ENCODE measurements around the gene KIF13A.
"Not testable (repeated sequence)": the region's sequence is repeated elsewhere in the genome, so short reads cannot be mapped to it uniquely, and the experiment has no call there.

DNA sequence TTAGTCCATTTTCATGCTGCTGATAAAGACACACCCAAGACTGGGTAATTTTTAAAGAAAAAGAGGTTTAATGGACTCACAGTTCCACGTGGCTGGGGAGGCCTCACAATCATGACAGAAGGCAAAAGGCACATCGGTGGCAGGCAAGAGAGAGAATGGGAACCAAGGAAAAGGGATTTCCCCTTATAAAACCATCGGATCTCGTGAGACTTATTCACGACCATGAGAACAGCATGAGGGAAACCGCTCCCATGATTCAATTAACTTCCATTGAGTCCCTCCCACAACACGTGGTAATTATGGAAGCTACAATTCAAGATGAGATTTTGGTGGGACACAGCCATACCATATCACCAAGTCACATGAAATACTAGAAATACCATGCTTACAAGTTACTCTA, 142.5 kb downstream of the KIF13A start:
- TF ChIP-seq, protein P1, sequence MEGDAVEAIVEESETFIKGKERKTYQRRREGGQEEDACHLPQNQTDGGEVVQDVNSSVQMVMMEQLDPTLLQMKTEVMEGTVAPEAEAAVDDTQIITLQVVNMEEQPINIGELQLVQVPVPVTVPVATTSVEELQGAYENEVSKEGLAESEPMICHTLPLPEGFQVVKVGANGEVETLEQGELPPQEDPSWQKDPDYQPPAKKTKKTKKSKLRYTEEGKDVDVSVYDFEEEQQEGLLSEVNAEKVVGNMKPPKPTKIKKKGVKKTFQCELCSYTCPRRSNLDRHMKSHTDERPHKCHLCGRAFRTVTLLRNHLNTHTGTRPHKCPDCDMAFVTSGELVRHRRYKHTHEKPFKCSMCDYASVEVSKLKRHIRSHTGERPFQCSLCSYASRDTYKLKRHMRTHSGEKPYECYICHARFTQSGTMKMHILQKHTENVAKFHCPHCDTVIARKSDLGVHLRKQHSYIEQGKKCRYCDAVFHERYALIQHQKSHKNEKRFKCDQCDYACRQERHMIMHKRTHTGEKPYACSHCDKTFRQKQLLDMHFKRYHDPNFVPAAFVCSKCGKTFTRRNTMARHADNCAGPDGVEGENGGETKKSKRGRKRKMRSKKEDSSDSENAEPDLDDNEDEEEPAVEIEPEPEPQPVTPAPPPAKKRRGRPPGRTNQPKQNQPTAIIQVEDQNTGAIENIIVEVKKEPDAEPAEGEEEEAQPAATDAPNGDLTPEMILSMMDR (IDR thresholded peaks at IDR 0.05), result not testable (repeated sequence)
- TF ChIP-seq, protein P2, sequence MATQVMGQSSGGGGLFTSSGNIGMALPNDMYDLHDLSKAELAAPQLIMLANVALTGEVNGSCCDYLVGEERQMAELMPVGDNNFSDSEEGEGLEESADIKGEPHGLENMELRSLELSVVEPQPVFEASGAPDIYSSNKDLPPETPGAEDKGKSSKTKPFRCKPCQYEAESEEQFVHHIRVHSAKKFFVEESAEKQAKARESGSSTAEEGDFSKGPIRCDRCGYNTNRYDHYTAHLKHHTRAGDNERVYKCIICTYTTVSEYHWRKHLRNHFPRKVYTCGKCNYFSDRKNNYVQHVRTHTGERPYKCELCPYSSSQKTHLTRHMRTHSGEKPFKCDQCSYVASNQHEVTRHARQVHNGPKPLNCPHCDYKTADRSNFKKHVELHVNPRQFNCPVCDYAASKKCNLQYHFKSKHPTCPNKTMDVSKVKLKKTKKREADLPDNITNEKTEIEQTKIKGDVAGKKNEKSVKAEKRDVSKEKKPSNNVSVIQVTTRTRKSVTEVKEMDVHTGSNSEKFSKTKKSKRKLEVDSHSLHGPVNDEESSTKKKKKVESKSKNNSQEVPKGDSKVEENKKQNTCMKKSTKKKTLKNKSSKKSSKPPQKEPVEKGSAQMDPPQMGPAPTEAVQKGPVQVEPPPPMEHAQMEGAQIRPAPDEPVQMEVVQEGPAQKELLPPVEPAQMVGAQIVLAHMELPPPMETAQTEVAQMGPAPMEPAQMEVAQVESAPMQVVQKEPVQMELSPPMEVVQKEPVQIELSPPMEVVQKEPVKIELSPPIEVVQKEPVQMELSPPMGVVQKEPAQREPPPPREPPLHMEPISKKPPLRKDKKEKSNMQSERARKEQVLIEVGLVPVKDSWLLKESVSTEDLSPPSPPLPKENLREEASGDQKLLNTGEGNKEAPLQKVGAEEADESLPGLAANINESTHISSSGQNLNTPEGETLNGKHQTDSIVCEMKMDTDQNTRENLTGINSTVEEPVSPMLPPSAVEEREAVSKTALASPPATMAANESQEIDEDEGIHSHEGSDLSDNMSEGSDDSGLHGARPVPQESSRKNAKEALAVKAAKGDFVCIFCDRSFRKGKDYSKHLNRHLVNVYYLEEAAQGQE (IDR thresholded peaks at IDR 0.05; ENCODE audit: insufficient read depth in 1 of 2, low read depth in 2 of 2, low read length in 1 of 2), result not testable (repeated sequence)
- not testable (repeated sequence) for TF ChIP-seq POLR2AphosphoS5 (IDR thresholded peaks at IDR 0.05; ENCODE audit: low read depth, low read length); SIN3A (IDR thresholded peaks at IDR 0.05; ENCODE audit: borderline replicate concordance, insufficient read depth, low read depth, low read length); TCF7L2 (IDR thresholded peaks at IDR 0.05; ENCODE audit: low read depth, low read length)

Data from Panc1 (cell line).